Measurements from ENCODE around the gene PLAGL2. TPM values are rescaled to one million over a fixed set of nuclear protein-coding genes. Genes with fewer than 3 reads are reported as not detected.

PLAGL2 gene
- total and polyA plus RNA-seq, 2 of the 4 experiments (the other 2 are of a cell fraction): 2.9 to 7.7 TPM

DNA sequence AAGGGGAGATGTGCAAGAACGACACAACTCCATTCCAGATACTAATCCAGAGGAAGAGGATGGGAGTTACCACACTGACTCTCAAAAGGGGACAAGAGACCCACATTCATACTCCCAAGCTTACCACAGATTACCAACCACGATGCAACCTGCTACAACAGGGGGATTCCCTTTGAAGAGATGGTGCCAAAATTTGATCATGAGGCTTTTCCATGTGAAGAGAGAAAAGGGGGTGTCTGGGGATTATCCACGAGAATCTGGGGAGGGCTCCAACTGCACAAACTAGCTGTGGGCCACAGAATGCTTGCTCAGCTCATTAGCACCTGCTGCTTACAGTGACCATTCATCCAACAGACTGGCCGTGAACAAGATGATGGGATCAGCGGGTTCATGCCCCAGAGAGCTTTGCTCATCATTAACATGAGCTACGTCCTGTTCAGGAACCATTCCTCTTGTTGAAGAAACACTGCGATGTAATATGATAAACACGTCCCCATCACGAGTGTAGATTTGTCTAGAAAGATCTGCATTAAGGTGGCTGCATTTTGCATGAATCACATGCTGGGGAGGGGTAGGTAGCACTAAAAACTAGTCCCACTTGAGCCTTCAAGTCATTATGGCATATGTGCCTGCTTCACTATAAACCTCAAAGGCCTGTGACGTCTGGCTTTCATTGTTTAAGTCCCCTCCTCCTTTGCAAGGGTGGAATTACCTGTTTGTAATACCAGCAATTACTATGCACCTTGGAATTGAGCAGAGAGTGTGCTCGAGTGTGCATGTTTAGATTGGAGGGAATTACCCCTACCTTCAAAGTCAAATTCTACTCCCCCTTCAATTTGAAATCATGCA is 4.0 kb downstream of the PLAGL2 start:
- Histone ChIP-seq H3K18ac (ENCODE audit: low read depth, low read length) (no peak overlapping the region), H2BK20ac (ENCODE audit: low read depth, low read length) (no peak overlapping the region), H3K4ac (ENCODE audit: low read depth, low read length) (no peak overlapping the region), H3K4me1 (ENCODE audit: control insufficient read depth, insufficient read depth, low read length) (peaks cover 18% of the 10 kb centered on the region), H4K8ac (ENCODE audit: low read depth in 2 of 2, low read length in 2 of 2) (no peak overlapping the region), H3K23ac (ENCODE audit: low read depth, low read length) (no peak overlapping the region), H2BK5ac (ENCODE audit: low read depth, low read length, poor library complexity, severe bottlenecking) (no peak overlapping the region), H3K36me3 (ENCODE audit: control insufficient read depth, insufficient read depth, low read length) (peaks cover 28% of the 10 kb centered on the region), H3K27me3 (ENCODE audit: control insufficient read depth, insufficient read depth, low read length) (no peaks in the 10 kb centered on the region), H4K91ac (ENCODE audit: insufficient read depth, low read depth, low read length) (no peak overlapping the region), H2AK5ac (ENCODE audit: low read depth, low read length) (no peak overlapping the region), H2BK15ac (ENCODE audit: low read depth, low read length) (no peak overlapping the region), H3K4me3 (ENCODE audit: insufficient read depth, low read depth, low read length) (no peak overlapping the region), H2BK120ac (ENCODE audit: low read depth, low read length) (no peak overlapping the region), H3K56ac (ENCODE audit: extremely low read depth, insufficient read depth, low read length) (no peak overlapping the region), H2AFZ (replicated peaks; ENCODE audit: low read length, poor library complexity) (no peak overlapping the region), H4K5ac (ENCODE audit: low read depth, low read length) (no peak overlapping the region), H3K9me1 (ENCODE audit: insufficient read depth, low read length) (peaks cover 32% of the 10 kb centered on the region), H3K9me3 (ENCODE audit: control insufficient read depth, insufficient read depth, low read length) (no peaks in the 10 kb centered on the region), H2AK9ac (replicated peaks; ENCODE audit: low read depth, low read length, poor library complexity) (no peak overlapping the region), H3K27ac (ENCODE audit: insufficient read depth, low read length) (no peak overlapping the region), H3K14ac (replicated peaks; ENCODE audit: low read depth, low read length) (no peak overlapping the region), H4K20me1 (ENCODE audit: insufficient read depth, low read length) (peaks cover 54% of the 10 kb centered on the region), H3K79me1 (ENCODE audit: low read depth in 1 of 2, low read length in 2 of 2) (peaks cover 65 to 92% of the 10 kb centered on the region in 2 experiments), H3K4me2 (ENCODE audit: low read depth, low read length) (no peak overlapping the region), H3K9ac (ENCODE audit: low read depth, low read length) (no peak overlapping the region)
- ChIA-PET POLR2A (ENCODE audit: unreplicated experiment) (no interaction called here), CTCF (no interaction called here)
- WGBS, 2 experiments (ENCODE audit: extremely low coverage in 2 of 2, insufficient read length in 1 of 2): 60% methylated on average over 1 of the region's 11 CpGs; no CpG with 5 or more reads in 1 of the 2 experiments
- intact Hi-C loops (cut with micrococcal nuclease): no loop called here
- in situ Hi-C loops (cut with MboI; ENCODE audit: low sequenced_read_pairs): no loop called here
- DNase-seq: no peak
- BruUV-seq (replicated peaks): no TSS peak
- dilution Hi-C loops (cut with HindIII; ENCODE audit: low sequenced_read_pairs, unreplicated experiment): no loop called here
- ATAC-seq (ENCODE audit: low read depth): no peak
- no peak for TF ChIP-seq MAFK (IDR thresholded peaks at IDR 0.05; ENCODE audit: low read depth, low read length)
- no peak for TF ChIP-seq RFX5 (IDR thresholded peaks at IDR 0.05; ENCODE audit: low read depth, low read length)
- TF ChIP-seq SMC3 (IDR thresholded peaks at IDR 0.05; ENCODE audit: low read depth, low read length): no peak
- no peak for TF ChIP-seq CHD1 (IDR thresholded peaks at IDR 0.05; ENCODE audit: low read depth, low read length)
- TF ChIP-seq, protein P1, sequence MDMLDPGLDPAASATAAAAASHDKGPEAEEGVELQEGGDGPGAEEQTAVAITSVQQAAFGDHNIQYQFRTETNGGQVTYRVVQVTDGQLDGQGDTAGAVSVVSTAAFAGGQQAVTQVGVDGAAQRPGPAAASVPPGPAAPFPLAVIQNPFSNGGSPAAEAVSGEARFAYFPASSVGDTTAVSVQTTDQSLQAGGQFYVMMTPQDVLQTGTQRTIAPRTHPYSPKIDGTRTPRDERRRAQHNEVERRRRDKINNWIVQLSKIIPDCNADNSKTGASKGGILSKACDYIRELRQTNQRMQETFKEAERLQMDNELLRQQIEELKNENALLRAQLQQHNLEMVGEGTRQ (IDR thresholded peaks at IDR 0.05; ENCODE audit: low read depth, low read length): no peak
- TF ChIP-seq, protein P2, sequence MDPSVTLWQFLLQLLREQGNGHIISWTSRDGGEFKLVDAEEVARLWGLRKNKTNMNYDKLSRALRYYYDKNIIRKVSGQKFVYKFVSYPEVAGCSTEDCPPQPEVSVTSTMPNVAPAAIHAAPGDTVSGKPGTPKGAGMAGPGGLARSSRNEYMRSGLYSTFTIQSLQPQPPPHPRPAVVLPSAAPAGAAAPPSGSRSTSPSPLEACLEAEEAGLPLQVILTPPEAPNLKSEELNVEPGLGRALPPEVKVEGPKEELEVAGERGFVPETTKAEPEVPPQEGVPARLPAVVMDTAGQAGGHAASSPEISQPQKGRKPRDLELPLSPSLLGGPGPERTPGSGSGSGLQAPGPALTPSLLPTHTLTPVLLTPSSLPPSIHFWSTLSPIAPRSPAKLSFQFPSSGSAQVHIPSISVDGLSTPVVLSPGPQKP (IDR thresholded peaks at IDR 0.05; ENCODE audit: borderline replicate concordance, low read depth, low read length): no peak
- no peak for TF ChIP-seq MXI1 (IDR thresholded peaks at IDR 0.05; ENCODE audit: borderline replicate concordance, low read depth, low read length)
- no peak for TF ChIP-seq FOS (IDR thresholded peaks at IDR 0.05; ENCODE audit: low read depth, low read length)
- TF ChIP-seq CEBPB (IDR thresholded peaks at IDR 0.05; ENCODE audit: low read depth, low read length): no peak
- no peak for TF ChIP-seq MAZ (IDR thresholded peaks at IDR 0.05; ENCODE audit: borderline replicate concordance, low read depth, low read length)
- no peak for TF ChIP-seq NFE2L2 (IDR thresholded peaks at IDR 0.05; ENCODE audit: low read depth, low read length)
- TF ChIP-seq BHLHE40 (IDR thresholded peaks at IDR 0.05; ENCODE audit: low read depth, low read length): no peak
- TF ChIP-seq, protein P3, sequence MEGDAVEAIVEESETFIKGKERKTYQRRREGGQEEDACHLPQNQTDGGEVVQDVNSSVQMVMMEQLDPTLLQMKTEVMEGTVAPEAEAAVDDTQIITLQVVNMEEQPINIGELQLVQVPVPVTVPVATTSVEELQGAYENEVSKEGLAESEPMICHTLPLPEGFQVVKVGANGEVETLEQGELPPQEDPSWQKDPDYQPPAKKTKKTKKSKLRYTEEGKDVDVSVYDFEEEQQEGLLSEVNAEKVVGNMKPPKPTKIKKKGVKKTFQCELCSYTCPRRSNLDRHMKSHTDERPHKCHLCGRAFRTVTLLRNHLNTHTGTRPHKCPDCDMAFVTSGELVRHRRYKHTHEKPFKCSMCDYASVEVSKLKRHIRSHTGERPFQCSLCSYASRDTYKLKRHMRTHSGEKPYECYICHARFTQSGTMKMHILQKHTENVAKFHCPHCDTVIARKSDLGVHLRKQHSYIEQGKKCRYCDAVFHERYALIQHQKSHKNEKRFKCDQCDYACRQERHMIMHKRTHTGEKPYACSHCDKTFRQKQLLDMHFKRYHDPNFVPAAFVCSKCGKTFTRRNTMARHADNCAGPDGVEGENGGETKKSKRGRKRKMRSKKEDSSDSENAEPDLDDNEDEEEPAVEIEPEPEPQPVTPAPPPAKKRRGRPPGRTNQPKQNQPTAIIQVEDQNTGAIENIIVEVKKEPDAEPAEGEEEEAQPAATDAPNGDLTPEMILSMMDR (conservative IDR thresholded peaks at IDR 0.05; ENCODE audit: low read depth, low read length): no peak
- no peak for TF ChIP-seq RAD21 (IDR thresholded peaks at IDR 0.05; ENCODE audit: low read length)
- no peak for TF ChIP-seq POLR2A (IDR thresholded peaks at IDR 0.05; ENCODE audit: low read depth, low read length)

Data from IMR-90 (cell line).